Measurements from ENCODE around the gene NRN1.
"Not testable (repeated sequence)": the region's sequence is repeated elsewhere in the genome, so short reads cannot be mapped to it uniquely, and the experiment has no call there.

Gene NRN1

GRCh38 chr6:6006428-6007365, at the start of gene NRN1:
Gene NRN1 (minus strand): TSS chr6:6006925. CDS start chr6:6006749, 176 bp downstream.
- DNase-seq (ENCODE audit: low read depth): no peak

- DNase-seq (ENCODE audit: low read depth): no peak
Observed at GRCh38 chr6:6052216-6052615, 45.5 kb upstream of the NRN1 start.

- no peak for DNase-seq (ENCODE audit: low read depth)
Observed at GRCh38 chr6:6046716-6047115, 40.0 kb upstream of the NRN1 start.

GRCh38 chr6:6039946-6040509, 33.3 kb upstream of the NRN1 start:
- DNase-seq (ENCODE audit: low read depth): no peak

- DNase-seq (ENCODE audit: low read depth): no peak
Observed at GRCh38 chr6:6037179-6037578, 30.5 kb upstream of the NRN1 start.

- no peak for DNase-seq (ENCODE audit: low read depth)
Observed at GRCh38 chr6:6033858-6034257, 27.1 kb upstream of the NRN1 start.

GRCh38 chr6:6026513-6027205, 19.9 kb upstream of the NRN1 start:
- DNase-seq (ENCODE audit: low read depth): no peak

- no peak for DNase-seq (ENCODE audit: low read depth)
Observed at GRCh38 chr6:6025736-6026135, 19.0 kb upstream of the NRN1 start.

GRCh38 chr6:6024220-6024619, 17.5 kb upstream of the NRN1 start:
- DNase-seq (ENCODE audit: low read depth): no peak

GRCh38 chr6:6022841-6023240, 16.1 kb upstream of the NRN1 start:
- DNase-seq (ENCODE audit: low read depth): not testable (repeated sequence)

GRCh38 chr6:6008648-6009421, 2.1 kb upstream of the NRN1 start:
- DNase-seq (ENCODE audit: low read depth): no peak

- no peak for DNase-seq (ENCODE audit: low read depth)
Observed at GRCh38 chr6:6008089-6008647, 1.4 kb upstream of the NRN1 start.

- DNase-seq (ENCODE audit: low read depth): no peak
Observed at GRCh38 chr6:6007366-6008088, 802 bp upstream of the NRN1 start.

- no peak for DNase-seq (ENCODE audit: low read depth)
Observed at GRCh38 chr6:6006006-6006427, 708 bp downstream of the NRN1 start.

GRCh38 chr6:6005051-6006005, 1.4 kb downstream of the NRN1 start:
- DNase-seq (ENCODE audit: low read depth): no peak

GRCh38 chr6:6004390-6004995, 2.2 kb downstream of the NRN1 start:
- DNase-seq (ENCODE audit: low read depth): no peak

- no peak for DNase-seq (ENCODE audit: low read depth)
Observed at GRCh38 chr6:6003621-6004366, 2.9 kb downstream of the NRN1 start.

- no peak for DNase-seq (ENCODE audit: low read depth)
Observed at GRCh38 chr6:6002848-6003620, 3.7 kb downstream of the NRN1 start.
